ENCODE measurements around the gene SFTA2.
A peak's percentile ranks its signal among the peaks of the same experiment; 100 is the strongest.
"Not testable (repeated sequence)": the region's sequence is repeated elsewhere in the genome, so short reads cannot be mapped to it uniquely, and the experiment has no call there.

The SFTA2 gene

GRCh38 chr6:30914854-30915590 is 16.9 kb downstream of the SFTA2 start:
- H3K27ac ChIP-seq = peak overlapping the region; percentile 87
- no peak for DNase-seq (ENCODE audit: low spot score)
- ChIA-PET POLR2A (ENCODE audit: low non-redundant PET) (no interaction called here), CTCF (interaction anchor here (0.6 to 3.9 kb wide), 15 partner anchors 12 to 251 kb away, joined by 3 to 29 read pairs (median 4); partner anchors contain the start of gene CDSN)
- TF ChIP-seq CTCF (conservative IDR thresholded peaks at IDR 0.05; ENCODE audit: low read depth) = no peak

DNA sequence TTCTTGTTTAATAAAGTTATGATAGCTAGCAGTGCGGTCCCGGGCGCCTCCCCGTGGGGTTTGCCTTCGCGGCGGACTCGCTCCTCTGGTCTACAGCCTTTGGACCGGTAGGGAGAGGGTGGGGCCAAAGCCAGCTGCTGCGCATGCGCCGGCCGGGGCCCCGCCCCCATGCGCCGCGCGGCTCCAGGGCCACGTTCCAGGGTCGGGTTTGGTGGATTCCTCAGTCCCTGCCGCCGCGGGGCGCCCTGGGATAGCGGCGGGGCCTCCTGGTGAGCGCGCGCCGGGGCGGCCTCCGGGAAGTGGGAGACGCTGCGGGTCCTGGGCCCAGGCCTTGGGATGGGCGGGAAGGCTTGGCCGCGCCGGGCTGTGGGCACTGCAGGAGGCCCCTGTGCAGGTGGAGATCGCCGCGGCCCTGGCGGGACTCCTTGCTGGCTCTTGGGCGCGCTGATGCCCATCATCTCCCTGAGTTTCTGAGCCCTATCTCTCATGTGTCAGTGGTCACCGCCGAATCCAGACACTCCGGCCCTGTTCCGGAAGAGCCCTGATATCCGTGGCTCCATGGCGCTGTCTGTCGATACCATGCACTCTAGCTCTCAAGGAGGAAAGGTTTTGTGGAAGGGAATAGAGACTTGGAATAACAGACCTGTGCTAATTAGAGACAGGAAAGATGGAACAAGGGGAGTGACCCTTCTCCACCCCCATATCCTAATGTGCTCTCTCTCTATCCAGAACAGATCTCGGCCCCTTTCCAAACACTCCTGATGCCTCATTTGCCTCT is 17.7 kb downstream of the SFTA2 start, which contains the start of gene VARS2:
Gene VARS2 (plus strand): TSS at position 163 of the 778 bp plus-strand sequence. CDS start 599 bp downstream, at position 762.
- peak; percentile 76 for TF ChIP-seq CTCF (conservative IDR thresholded peaks at IDR 0.05; ENCODE audit: low read depth)
- ChIA-PET CTCF (interaction anchor here (0.6 to 3.9 kb wide), 29 partner anchors 18 to 430 kb away, joined by 3 to 29 read pairs (median 4); partner anchors contain the start of gene DDR1), POLR2A (ENCODE audit: low non-redundant PET) (interaction anchor here (1.0 to 1.3 kb wide), 4 partner anchors 29 to 156 kb away, joined by 3 to 4 read pairs (median 3); no protein-coding TSS in a partner anchor)
- peak within 1 kb of the TSS; percentile 87 for H3K27ac ChIP-seq
- peak; percentile 96 for DNase-seq (ENCODE audit: low spot score)

- POLR2A ChIA-PET (ENCODE audit: low non-redundant PET) = interaction anchor here (1.0 to 1.4 kb wide), 5 partner anchors 11 to 157 kb away, joined by 3 to 6 read pairs (median 3); no protein-coding TSS in a partner anchor
- no peak for DNase-seq (ENCODE audit: low spot score)
- H3K27ac ChIP-seq = peak overlapping the region; percentile 87
- CTCF ChIA-PET = interaction anchor here (0.6 to 3.9 kb wide), 23 partner anchors 17 to 429 kb away, joined by 3 to 29 read pairs (median 4); partner anchors contain the start of gene DDR1
- TF ChIP-seq CTCF (conservative IDR thresholded peaks at IDR 0.05; ENCODE audit: low read depth) = no peak
These were observed 18.3 kb downstream of the SFTA2 start for GRCh38 chr6:30913721-30914075.

- no peak for TF ChIP-seq CTCF (conservative IDR thresholded peaks at IDR 0.05; ENCODE audit: low read depth)
- DNase-seq (ENCODE audit: low spot score) = no peak
- POLR2A ChIA-PET (ENCODE audit: low non-redundant PET) = interaction anchor here (1.1 to 1.4 kb wide), 4 partner anchors 11 to 90 kb away, joined by 3 to 6 read pairs (median 4); no protein-coding TSS in a partner anchor
- CTCF ChIA-PET = interaction anchor here (0.6 to 3.9 kb wide), 9 partner anchors 16 to 279 kb away, joined by 3 to 29 read pairs (median 4); partner anchors contain the start of gene MUCL3
- peak overlapping the region; percentile 87 for H3K27ac ChIP-seq
These were observed 19.0 kb downstream of the SFTA2 start for GRCh38 chr6:30912746-30913520.

DNA sequence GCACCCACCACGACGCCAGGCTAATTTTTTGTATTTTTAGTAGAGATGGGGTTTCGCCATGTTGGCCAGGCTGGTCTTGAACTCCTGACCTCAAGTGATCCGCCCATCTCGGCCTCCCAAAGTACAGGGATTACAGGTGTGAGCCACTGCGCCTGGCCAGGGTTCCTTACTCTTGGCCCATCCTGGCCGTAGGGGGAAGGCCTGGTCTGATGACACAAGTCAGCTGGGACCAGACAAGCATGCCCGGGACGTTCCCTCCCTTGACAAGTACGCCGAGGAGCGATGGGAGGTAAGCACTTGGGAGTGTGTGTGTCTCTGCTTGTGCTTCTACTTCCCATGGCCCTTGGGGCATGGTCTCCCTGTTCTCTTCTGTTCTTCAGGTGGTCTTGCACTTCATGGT is 21.5 kb downstream of the SFTA2 start:
- CTCF ChIA-PET; DNase-seq (ENCODE audit: low spot score): not testable (repeated sequence)

GRCh38 chr6:30908700-30909099 is 23.3 kb downstream of the SFTA2 start:
- CTCF ChIA-PET = no interaction called here
- no peak for TF ChIP-seq CTCF (conservative IDR thresholded peaks at IDR 0.05; ENCODE audit: low read depth)
- POLR2A ChIA-PET (ENCODE audit: low non-redundant PET) = no interaction called here
- peak overlapping the region; percentile 69 for H3K27ac ChIP-seq
- DNase-seq (ENCODE audit: low spot score) = no peak

More for the DNA sequence above, 21.5 kb downstream of the SFTA2 start:
- POLR2A ChIA-PET (ENCODE audit: low non-redundant PET) = interaction anchor here (1.2 kb wide), 1 partner anchor 27 kb away, joined by 4 read pairs; the partner anchor contains the start of gene DDR1
- peak overlapping the region; percentile 13; the same call in 1 of the 2 replicates for H3K27ac ChIP-seq

All from RWPE1 (cell line).